ENCODE data around the gene TOR2A. TPM values are rescaled to one million over a fixed set of nuclear protein-coding genes. Genes with fewer than 3 reads are reported as not detected.

The TOR2A gene
- total RNA-seq, 1 experiment from 2014 or later: 16.4 TPM

DNA sequence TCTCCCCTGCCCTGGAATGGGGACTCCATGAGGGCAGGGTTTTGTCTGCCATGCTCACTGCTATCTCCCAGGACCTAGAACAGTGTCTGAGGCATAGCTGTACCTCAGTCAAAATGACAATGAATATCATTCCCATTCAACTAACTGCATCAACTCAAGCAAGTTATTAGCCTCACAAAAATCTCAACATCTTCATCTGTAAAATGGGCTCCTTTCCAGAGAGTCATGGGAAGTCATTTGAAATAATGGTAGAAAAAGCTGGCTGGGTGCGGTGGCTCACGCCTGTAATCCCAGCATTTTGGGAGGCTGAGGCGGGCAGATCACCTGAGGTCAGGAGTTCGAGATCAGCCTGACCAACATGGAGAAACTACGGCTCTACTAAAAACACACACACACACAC lies 34.0 kb upstream of the TOR2A start:
- Histone ChIP-seq H4K20me1 (ENCODE audit: insufficient read depth) (no peaks in the 10 kb centered on the region), H3F3A (ENCODE audit: insufficient read depth, low read depth) (peaks cover 14% of the 10 kb centered on the region; the same call in 1 of the 2 replicates), H3K4me1 (replicated peaks; ENCODE audit: insufficient read depth) (peaks cover 7% of the 10 kb centered on the region), H2AFZ (no peak overlapping the region), H3K36me3 (ENCODE audit: low read depth) (no peaks in the 10 kb centered on the region), H3K9me3 (ENCODE audit: insufficient read depth, low read depth) (no peaks in the 10 kb centered on the region), H3K27ac (no peak overlapping the region), H3K79me2 (ENCODE audit: low read depth) (no peaks in the 10 kb centered on the region), H3K27me3 (ENCODE audit: insufficient read depth, low read depth) (no peaks in the 10 kb centered on the region; the same call in 1 of the 2 replicates), H3K4me2 (no peak overlapping the region), H3K4me3 (no peak overlapping the region), H3K9me2 (ENCODE audit: insufficient read depth) (no peaks in the 10 kb centered on the region)
- intact Hi-C loops (cut with micrococcal nuclease; ENCODE audit: unreplicated experiment): no loop called here
- no peak for TF ChIP-seq EZH2 (IDR thresholded peaks at IDR 0.05; ENCODE audit: low read depth)
- TF ChIP-seq, protein P1, sequence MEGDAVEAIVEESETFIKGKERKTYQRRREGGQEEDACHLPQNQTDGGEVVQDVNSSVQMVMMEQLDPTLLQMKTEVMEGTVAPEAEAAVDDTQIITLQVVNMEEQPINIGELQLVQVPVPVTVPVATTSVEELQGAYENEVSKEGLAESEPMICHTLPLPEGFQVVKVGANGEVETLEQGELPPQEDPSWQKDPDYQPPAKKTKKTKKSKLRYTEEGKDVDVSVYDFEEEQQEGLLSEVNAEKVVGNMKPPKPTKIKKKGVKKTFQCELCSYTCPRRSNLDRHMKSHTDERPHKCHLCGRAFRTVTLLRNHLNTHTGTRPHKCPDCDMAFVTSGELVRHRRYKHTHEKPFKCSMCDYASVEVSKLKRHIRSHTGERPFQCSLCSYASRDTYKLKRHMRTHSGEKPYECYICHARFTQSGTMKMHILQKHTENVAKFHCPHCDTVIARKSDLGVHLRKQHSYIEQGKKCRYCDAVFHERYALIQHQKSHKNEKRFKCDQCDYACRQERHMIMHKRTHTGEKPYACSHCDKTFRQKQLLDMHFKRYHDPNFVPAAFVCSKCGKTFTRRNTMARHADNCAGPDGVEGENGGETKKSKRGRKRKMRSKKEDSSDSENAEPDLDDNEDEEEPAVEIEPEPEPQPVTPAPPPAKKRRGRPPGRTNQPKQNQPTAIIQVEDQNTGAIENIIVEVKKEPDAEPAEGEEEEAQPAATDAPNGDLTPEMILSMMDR (conservative IDR thresholded peaks at IDR 0.05): no peak
- POLR2A ChIA-PET (ENCODE audit: unreplicated experiment): no interaction called here
- no peak for DNase-seq
- no TSS peak for BruUV-seq (replicated peaks)
- CTCF ChIA-PET: no interaction called here

GRCh38 chr9:127768698-127769097 lies 33.6 kb upstream of the TOR2A start:
- peaks cover 2% of the 10 kb centered on the region; the same call in 1 of the 2 replicates for H3K27me3 ChIP-seq (ENCODE audit: insufficient read depth, low read depth)
- no peaks in the 10 kb centered on the region for H3K79me2 ChIP-seq (ENCODE audit: low read depth)
- H3K4me3 ChIP-seq: no peak overlapping the region
- no peak overlapping the region for H3K27ac ChIP-seq
- H3K4me2 ChIP-seq: no peak overlapping the region
- no peaks in the 10 kb centered on the region for H4K20me1 ChIP-seq (ENCODE audit: insufficient read depth)
- POLR2A ChIA-PET (ENCODE audit: unreplicated experiment): no interaction called here
- no peak for TF ChIP-seq EZH2 (IDR thresholded peaks at IDR 0.05; ENCODE audit: low read depth)
- TF ChIP-seq, protein P1 (conservative IDR thresholded peaks at IDR 0.05): no peak
- peaks cover 7% of the 10 kb centered on the region for H3K4me1 ChIP-seq (replicated peaks; ENCODE audit: insufficient read depth)
- CTCF ChIA-PET: no interaction called here
- intact Hi-C loops (cut with micrococcal nuclease; ENCODE audit: unreplicated experiment): no loop called here
- no TSS peak for BruUV-seq (replicated peaks)
- no peaks in the 10 kb centered on the region for H3K36me3 ChIP-seq (ENCODE audit: low read depth)
- H2AFZ ChIP-seq: no peak overlapping the region
- DNase-seq: no peak
- no peaks in the 10 kb centered on the region for H3K9me3 ChIP-seq (ENCODE audit: insufficient read depth, low read depth)
- H3K9me2 ChIP-seq (ENCODE audit: insufficient read depth): no peaks in the 10 kb centered on the region
- peaks cover 13% of the 10 kb centered on the region; the same call in 1 of the 2 replicates for H3F3A ChIP-seq (ENCODE audit: insufficient read depth, low read depth)

DNA sequence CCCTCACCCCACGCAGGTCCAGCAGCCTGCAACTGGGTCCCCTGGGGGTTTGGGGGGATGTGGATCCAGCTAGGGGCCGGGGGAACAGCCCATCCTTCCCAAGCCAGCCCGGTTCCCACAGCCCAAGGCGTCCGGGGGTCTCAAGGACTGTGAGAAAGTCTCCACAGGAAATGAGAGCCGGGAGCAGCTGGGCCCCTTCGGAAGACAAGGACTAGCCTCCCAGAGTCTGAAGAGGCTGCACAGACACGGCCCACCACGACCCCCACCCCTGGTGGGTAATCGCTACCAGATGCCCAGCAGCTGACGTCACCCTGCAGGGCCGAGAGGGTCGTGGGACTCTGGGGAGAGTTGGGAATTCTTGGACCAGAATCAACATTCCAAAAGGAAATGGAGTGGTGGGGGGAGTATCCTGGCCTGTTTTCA lies 32.8 kb upstream of the TOR2A start:
- Histone ChIP-seq H3K36me3 (ENCODE audit: low read depth) (no peaks in the 10 kb centered on the region), H3K4me3 (no peak overlapping the region), H3K9me3 (ENCODE audit: insufficient read depth, low read depth) (no peaks in the 10 kb centered on the region), H3K4me2 (no peak overlapping the region), H4K20me1 (ENCODE audit: insufficient read depth) (no peaks in the 10 kb centered on the region), H3K27me3 (ENCODE audit: insufficient read depth, low read depth) (peaks cover 10% of the 10 kb centered on the region), H2AFZ (no peak overlapping the region), H3F3A (ENCODE audit: insufficient read depth, low read depth) (peaks cover 6% of the 10 kb centered on the region; the same call in 1 of the 2 replicates), H3K4me1 (replicated peaks; ENCODE audit: insufficient read depth) (peaks cover 7% of the 10 kb centered on the region), H3K79me2 (ENCODE audit: low read depth) (no peaks in the 10 kb centered on the region), H3K27ac (no peak overlapping the region), H3K9me2 (ENCODE audit: insufficient read depth) (no peaks in the 10 kb centered on the region)
- POLR2A ChIA-PET (ENCODE audit: unreplicated experiment): no interaction called here
- CTCF ChIA-PET: interaction anchor here (0.6 kb wide), 1 partner anchor 267 kb away, joined by 3 read pairs; no protein-coding TSS in a partner anchor
- DNase-seq: no peak
- BruUV-seq (replicated peaks): no TSS peak
- TF ChIP-seq, protein P1 (conservative IDR thresholded peaks at IDR 0.05): no peak
- TF ChIP-seq EZH2 (IDR thresholded peaks at IDR 0.05; ENCODE audit: low read depth): no peak
- intact Hi-C loops (cut with micrococcal nuclease; ENCODE audit: unreplicated experiment): no loop called here
